Mammary epithelial cell (primary cell): ENCODE measurements around the gene C1orf174.

Experiments used
- EZH2 ChIP-seq: IDR thresholded peaks from 2 replicates; pipeline ENCODE4 v1.6.1; 2012; ENCODE audit warnings: low read length, inconsistent platforms, borderline replicate concordance
- TF ChIP-seq, protein P1 (sequence below), 2 donors: IDR thresholded peaks in 1 of 2; conservative IDR thresholded peaks in 1 of 2; 2 replicates each; pipeline ENCODE4 v1.5.1; 2011 to 2012; ENCODE audit warnings: inconsistent platforms in 2 of 2, low read length in 2 of 2, mild to moderate bottlenecking in 2 of 2, control low read depth in 1 of 2, low read depth in 1 of 2; ENCODE audit not compliant: insufficient read depth in 1 of 2; ENCODE audit errors: extremely low read depth in 1 of 2

DNA sequence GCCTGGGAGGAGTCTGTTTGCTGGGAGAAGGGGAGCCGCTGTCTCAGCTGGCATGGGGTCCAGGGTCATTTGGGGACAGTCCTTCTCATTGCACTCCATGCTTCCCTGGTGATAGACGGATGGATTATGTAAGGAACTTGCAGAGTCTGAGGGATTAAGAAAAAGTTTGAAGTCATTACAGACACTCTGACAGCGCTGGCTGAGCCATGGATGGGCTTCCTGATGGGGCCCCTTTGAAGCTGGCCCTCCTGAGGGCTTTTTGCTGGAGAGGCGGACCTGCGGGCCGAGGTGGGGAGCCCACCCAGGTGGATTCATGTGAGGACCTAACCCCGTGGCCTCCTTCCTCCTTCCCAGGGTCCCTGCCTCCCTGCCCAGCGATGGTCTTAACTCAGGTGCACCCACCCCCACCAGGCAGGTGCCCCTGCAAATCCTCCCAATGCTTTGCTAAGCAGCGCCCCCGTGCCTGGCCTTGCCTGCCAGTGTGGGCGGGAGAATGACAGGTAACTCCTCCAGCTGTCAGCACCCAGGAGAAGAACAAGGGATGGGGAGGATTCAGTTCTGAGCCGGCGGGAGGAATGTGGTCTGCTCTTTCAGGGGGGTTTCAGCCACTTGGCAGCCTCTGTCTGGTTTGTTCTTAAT is 24.2 kb upstream of the C1orf174 start:
- no peak for TF ChIP-seq EZH2
- TF ChIP-seq, protein P1, sequence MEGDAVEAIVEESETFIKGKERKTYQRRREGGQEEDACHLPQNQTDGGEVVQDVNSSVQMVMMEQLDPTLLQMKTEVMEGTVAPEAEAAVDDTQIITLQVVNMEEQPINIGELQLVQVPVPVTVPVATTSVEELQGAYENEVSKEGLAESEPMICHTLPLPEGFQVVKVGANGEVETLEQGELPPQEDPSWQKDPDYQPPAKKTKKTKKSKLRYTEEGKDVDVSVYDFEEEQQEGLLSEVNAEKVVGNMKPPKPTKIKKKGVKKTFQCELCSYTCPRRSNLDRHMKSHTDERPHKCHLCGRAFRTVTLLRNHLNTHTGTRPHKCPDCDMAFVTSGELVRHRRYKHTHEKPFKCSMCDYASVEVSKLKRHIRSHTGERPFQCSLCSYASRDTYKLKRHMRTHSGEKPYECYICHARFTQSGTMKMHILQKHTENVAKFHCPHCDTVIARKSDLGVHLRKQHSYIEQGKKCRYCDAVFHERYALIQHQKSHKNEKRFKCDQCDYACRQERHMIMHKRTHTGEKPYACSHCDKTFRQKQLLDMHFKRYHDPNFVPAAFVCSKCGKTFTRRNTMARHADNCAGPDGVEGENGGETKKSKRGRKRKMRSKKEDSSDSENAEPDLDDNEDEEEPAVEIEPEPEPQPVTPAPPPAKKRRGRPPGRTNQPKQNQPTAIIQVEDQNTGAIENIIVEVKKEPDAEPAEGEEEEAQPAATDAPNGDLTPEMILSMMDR (conservative IDR thresholded peaks at IDR 0.05 in 1 of 2, IDR thresholded peaks at IDR 0.05 in 1 of 2; ENCODE audit: extremely low read depth in 1 of 2, insufficient read depth in 1 of 2, low read depth in 1 of 2, low read length in 2 of 2): no peak
